ENCODE measurements around the gene DEFB124.

DEFB124 gene

GRCh38 chr20:31425797-31426196, 49.1 kb downstream of the DEFB124 start:
- no peak for DNase-seq (ENCODE audit: low spot score)

GRCh38 chr20:31418307-31418706, 56.6 kb downstream of the DEFB124 start:
- DNase-seq (ENCODE audit: low spot score), result no peak

- DNase-seq (ENCODE audit: low spot score), result no peak
These were observed 59.3 kb downstream of the DEFB124 start for GRCh38 chr20:31415653-31416052.

Measured in activated CD4-positive, alpha-beta T cell treated with anti-CD3 and anti-CD28 coated beads, Interleukin-2, Interleukin-4, amounts not matched to agents 100 ng/mL and 50 ng/mL, durations not matched to agents 16 hours and 8 hours (primary cell).